DND-41 (cell line): ENCODE results near the gene TST.

Experiments used
- EZH2 ChIP-seq: IDR thresholded peaks from 3 replicates; pipeline ENCODE4 v1.6.1; 2012; ENCODE audit warnings: borderline replicate concordance, low read depth, mild to moderate bottlenecking, moderate library complexity, low read length, inconsistent platforms; ENCODE audit not compliant: severe bottlenecking
- TF ChIP-seq, protein P1 (sequence below): IDR thresholded peaks from 2 replicates; pipeline ENCODE4 v1.5.1; 2012; ENCODE audit warnings: borderline replicate concordance, low read length, moderate library complexity, mild to moderate bottlenecking; ENCODE audit not compliant: poor library complexity, severe bottlenecking; ENCODE audit errors: extremely low read depth

DNA sequence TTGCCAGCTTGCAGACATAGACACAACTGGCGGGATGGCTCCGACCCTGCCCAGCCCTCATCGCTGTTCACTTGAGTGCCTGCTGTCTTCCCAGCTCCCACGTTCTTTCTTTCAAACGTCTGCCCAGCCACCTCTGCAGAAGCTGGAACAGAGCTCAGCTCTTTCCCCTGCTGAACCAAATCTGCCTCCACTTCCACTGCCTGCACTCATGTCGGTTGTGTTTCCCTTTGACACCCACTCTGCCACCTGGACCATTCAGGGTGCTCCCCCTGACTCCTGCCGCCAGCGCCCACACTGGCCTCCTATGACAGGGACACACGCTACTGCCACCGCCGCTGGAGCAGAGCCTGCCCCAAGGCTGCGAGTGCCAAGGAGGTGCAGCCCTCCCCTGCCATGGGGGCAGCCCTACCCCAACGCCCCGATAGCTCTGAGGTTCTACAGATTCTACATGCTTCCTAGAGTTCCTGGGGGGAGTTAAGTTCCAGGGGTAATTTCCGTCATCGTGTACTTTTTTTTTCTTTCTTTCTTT is 37.9 kb downstream of the TST start:
- TF ChIP-seq EZH2, result no peak
- TF ChIP-seq, protein P1, sequence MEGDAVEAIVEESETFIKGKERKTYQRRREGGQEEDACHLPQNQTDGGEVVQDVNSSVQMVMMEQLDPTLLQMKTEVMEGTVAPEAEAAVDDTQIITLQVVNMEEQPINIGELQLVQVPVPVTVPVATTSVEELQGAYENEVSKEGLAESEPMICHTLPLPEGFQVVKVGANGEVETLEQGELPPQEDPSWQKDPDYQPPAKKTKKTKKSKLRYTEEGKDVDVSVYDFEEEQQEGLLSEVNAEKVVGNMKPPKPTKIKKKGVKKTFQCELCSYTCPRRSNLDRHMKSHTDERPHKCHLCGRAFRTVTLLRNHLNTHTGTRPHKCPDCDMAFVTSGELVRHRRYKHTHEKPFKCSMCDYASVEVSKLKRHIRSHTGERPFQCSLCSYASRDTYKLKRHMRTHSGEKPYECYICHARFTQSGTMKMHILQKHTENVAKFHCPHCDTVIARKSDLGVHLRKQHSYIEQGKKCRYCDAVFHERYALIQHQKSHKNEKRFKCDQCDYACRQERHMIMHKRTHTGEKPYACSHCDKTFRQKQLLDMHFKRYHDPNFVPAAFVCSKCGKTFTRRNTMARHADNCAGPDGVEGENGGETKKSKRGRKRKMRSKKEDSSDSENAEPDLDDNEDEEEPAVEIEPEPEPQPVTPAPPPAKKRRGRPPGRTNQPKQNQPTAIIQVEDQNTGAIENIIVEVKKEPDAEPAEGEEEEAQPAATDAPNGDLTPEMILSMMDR, result no peak
